Esophagus muscularis mucosa (tissue), 4 donors: Measurements from ENCODE around the gene PLSCR4. TPM values are rescaled to one million over a fixed set of nuclear protein-coding genes. Genes with fewer than 3 reads are reported as not detected.

ENCODE experiments used
- DNase-seq: peaks from one replicate; pipeline ENCODE4 v3.0.0-alpha.2; 2017; ENCODE audit errors: extremely low spot score
- H3K27ac ChIP-seq, 4 donors: fragments of 200-600 bp; sonication (generic); replicated peaks in 1 of 4; 1 replicate in 3 of 4; 2 replicates in 1 of 4; pipeline ENCODE4 v1.5.1; 2016 to 2019; ENCODE audit warnings: mild to moderate bottlenecking in 1 of 4
- H3K27me3 ChIP-seq, 4 donors: fragments of 200-600 bp; sonication (generic); one replicate each; pipeline versions ENCODE4 v1.5.1 to v1.6.0; 2016 to 2019
- H3K36me3 ChIP-seq, 4 donors: fragments of 200-600 bp; sonication (generic); one replicate each; pipeline ENCODE4 v1.5.1; 2016 to 2019
- H3K4me1 ChIP-seq, 4 donors: fragments of 200-600 bp; sonication (generic); one replicate each; pipeline ENCODE4 v1.5.1; 2016 to 2019
- H3K4me3 ChIP-seq, 4 donors: fragments of 200-600 bp; sonication (generic); 1 replicate in 2 of 4; 2 replicates in 2 of 4; pipeline ENCODE4 v1.5.1; 2016 to 2019; ENCODE audit warnings: mild to moderate bottlenecking in 4 of 4, moderate library complexity in 1 of 4
- H3K9me3 ChIP-seq, 4 donors: fragments of 200-600 bp; sonication (generic); 1 replicate in 3 of 4; 2 replicates in 1 of 4; pipeline ENCODE4 v1.5.1; 2016 to 2019
- EP300 ChIP-seq: sonication (generic); formaldehyde crosslinking; IDR thresholded peaks from one replicate; pipeline ENCODE4 v1.6.1; 2017; ENCODE audit warnings: antibody characterized with exemption
- POLR2A ChIP-seq: fragments of 450-650 bp; IDR thresholded peaks from one replicate; pipeline ENCODE4 v1.6.1; 2017; ENCODE audit warnings: antibody characterized with exemption, moderate library complexity, mild to moderate bottlenecking, low read depth
- POLR2AphosphoS5 ChIP-seq, 2 donors: sonication (generic); formaldehyde crosslinking; IDR thresholded peaks; one replicate each; pipeline ENCODE4 v1.6.1; 2017; ENCODE audit warnings: antibody characterized with exemption in 2 of 2
- WGBS: methylation state at CpG from one replicate; pipeline ENCODE4 v1.1.5; 2018; 5-methylcytosine and 5-hydroxymethylcytosine counted together
- intact Hi-C: fragments of 100-400 bp; cut with DNase I; formaldehyde crosslinking; loops from one replicate; pipeline ENCODE4 v1.15.1; 2023
- total RNA-seq, 4 donors: library from RNA; depleted of rRNA; stranded (reverse); fragments of >200 nt; gene quantifications; one replicate each; pipeline versions ENCODE4 v1.1.0 to v1.2.1, GENCODE V29; 2016
- TF ChIP-seq, protein P1 (sequence below), 3 experiments: fragments of 200-600 bp in 2 of 3; fragments of 450-650 bp in 1 of 3; sonication (generic) in 2 of 3; IDR thresholded peaks; one replicate each; pipeline ENCODE4 v1.5.1; 2017 to 2019; ENCODE audit warnings: antibody characterized with exemption in 3 of 3, mild to moderate bottlenecking in 2 of 3, moderate library complexity in 1 of 3

The PLSCR4 gene
- total RNA-seq, 4 donors from 2014 or later: 43.5 to 71.4 (median 63.0) TPM

DNA sequence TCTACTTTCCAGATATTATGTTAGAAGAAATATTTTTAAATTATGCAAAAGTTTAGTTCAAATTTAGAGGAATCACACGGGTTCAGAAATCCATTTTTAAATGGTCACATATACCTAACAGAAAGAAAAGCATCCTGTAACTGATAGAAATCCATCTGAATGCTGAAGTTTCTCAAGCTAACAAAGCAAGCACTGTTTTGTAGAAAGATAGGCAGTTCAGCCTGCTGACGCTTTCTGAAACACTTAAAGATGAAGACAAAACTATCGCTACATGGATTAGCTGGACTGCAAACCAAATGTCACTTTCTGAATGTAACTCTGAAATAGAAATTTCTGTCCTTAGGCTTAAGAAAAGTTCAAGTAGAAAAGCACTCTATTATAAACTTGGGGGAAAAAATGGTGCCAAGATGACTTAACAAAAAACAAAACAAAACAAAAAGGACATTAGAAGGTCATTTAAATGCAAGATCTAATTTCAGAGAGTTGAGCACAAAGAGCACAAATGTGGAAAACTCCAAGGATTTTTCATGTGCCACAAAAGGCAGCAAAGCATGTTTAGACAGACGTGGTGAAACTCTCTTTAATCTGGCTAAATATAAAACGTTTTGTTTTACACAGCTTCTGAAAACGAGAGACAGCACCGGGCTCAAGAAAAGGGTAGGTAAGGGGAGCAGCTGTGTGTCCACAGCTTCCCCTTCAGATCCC lies 91.1 kb downstream of the PLSCR4 start:
- H3K4me1 ChIP-seq: peaks cover 52 to 75% (median 75%) of the 10 kb centered on the region in 4 donors
- peak overlapping the region; percentile 83 to 93 (median 90) for H3K4me3 ChIP-seq
- no peaks in the 10 kb centered on the region for H3K36me3 ChIP-seq
- no peaks in the 10 kb centered on the region for H3K27me3 ChIP-seq
- WGBS: 4% methylated on average over 7 of the region's 7 CpGs
- no peak for TF ChIP-seq EP300
- no peak for TF ChIP-seq POLR2A
- TF ChIP-seq POLR2AphosphoS5 (IDR thresholded peaks at IDR 0.05): no peak
- TF ChIP-seq, protein P1, sequence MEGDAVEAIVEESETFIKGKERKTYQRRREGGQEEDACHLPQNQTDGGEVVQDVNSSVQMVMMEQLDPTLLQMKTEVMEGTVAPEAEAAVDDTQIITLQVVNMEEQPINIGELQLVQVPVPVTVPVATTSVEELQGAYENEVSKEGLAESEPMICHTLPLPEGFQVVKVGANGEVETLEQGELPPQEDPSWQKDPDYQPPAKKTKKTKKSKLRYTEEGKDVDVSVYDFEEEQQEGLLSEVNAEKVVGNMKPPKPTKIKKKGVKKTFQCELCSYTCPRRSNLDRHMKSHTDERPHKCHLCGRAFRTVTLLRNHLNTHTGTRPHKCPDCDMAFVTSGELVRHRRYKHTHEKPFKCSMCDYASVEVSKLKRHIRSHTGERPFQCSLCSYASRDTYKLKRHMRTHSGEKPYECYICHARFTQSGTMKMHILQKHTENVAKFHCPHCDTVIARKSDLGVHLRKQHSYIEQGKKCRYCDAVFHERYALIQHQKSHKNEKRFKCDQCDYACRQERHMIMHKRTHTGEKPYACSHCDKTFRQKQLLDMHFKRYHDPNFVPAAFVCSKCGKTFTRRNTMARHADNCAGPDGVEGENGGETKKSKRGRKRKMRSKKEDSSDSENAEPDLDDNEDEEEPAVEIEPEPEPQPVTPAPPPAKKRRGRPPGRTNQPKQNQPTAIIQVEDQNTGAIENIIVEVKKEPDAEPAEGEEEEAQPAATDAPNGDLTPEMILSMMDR (IDR thresholded peaks at IDR 0.05): no peak
- DNase-seq: no peak
- intact Hi-C loops: loop anchor here (2.0 kb wide), 1 partner anchor 93 kb away; no protein-coding TSS in a partner anchor
- H3K9me3 ChIP-seq: no peaks in the 10 kb centered on the region
- H3K27ac ChIP-seq: peak overlapping the region; percentile 91 to 99 (median 96)

DNA sequence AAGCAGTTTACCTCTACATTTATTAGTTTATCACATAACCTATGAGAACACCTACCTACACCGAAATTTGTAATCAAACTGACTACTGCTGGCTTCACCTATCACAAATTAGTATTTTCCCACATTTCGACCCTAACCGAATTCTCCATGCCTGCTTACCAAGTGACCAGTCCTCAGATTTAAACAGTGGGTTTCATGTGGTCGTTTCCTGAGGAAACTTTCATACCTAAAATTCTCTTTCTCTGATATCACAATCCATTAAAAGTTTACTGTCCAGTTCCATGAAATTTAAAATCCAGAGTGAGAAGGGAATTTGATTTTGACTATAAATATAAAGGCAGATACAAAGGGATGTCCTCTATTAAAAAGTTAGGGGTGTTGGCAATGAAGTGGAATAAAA lies 91.9 kb downstream of the PLSCR4 start:
- Histone ChIP-seq H3K4me3 (peak overlapping the region; percentile 83 to 93 (median 90)), H3K9me3 (no peaks in the 10 kb centered on the region), H3K4me1 (peaks cover 58 to 77% (median 76%) of the 10 kb centered on the region in 4 donors), H3K27ac (peak overlapping the region; percentile 91 to 99 (median 96)), H3K36me3 (no peaks in the 10 kb centered on the region), H3K27me3 (no peaks in the 10 kb centered on the region)
- no peak for DNase-seq
- intact Hi-C loops: no loop called here
- WGBS: 37% methylated on average over 4 of the region's 4 CpGs
- TF ChIP-seq, protein P1 (IDR thresholded peaks at IDR 0.05): no peak
- no peak for TF ChIP-seq POLR2AphosphoS5 (IDR thresholded peaks at IDR 0.05)
- no peak for TF ChIP-seq POLR2A
- no peak for TF ChIP-seq EP300

DNA sequence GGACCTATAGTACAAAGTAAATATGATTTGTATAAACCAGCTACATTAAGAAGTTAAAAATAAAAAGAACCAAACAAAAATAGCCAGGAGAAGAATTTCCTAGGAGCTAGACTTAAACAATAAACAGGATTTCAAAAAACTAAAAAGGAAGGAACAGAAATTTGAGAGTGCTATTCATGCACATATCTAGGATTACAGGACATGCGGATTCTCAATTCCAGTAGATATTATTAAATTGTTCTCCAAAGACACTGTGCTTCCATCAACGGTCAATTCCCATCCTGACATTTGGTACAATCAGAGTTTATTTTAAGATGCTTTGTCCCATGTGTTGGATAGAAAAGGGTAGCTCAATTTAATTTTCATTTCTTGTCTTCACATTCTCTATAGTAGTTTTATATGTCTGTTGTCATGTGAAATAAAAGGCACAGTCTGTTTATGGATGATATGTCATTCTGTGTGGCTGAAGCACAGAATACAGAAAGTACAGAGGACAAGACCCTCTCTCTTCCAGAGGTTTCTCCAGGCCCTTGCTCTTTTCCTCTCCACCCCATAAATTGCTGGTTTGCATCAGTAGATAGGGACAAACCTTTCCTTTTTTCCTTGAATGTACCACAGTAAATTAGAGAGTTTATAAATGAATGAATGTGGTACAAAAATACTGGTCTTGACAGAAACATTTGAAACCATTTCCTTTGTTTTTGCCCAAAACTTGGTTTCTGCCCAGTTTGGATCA lies 93.4 kb downstream of the PLSCR4 start:
- intact Hi-C loops: no loop called here
- TF ChIP-seq EP300 (no peak), POLR2A (no peak), POLR2AphosphoS5 (IDR thresholded peaks at IDR 0.05) (no peak)
- peak overlapping the region; percentile 91 to 99 (median 96) for H3K27ac ChIP-seq
- DNase-seq: no peak
- no peaks in the 10 kb centered on the region for H3K36me3 ChIP-seq
- 44% methylated on average over 2 of the region's 2 CpGs for WGBS
- H3K4me3 ChIP-seq: peak overlapping the region; percentile 83 to 93 (median 90)
- peaks cover 62 to 77% (median 74%) of the 10 kb centered on the region in 4 donors for H3K4me1 ChIP-seq
- no peaks in the 10 kb centered on the region for H3K9me3 ChIP-seq
- no peaks in the 10 kb centered on the region for H3K27me3 ChIP-seq

DNA sequence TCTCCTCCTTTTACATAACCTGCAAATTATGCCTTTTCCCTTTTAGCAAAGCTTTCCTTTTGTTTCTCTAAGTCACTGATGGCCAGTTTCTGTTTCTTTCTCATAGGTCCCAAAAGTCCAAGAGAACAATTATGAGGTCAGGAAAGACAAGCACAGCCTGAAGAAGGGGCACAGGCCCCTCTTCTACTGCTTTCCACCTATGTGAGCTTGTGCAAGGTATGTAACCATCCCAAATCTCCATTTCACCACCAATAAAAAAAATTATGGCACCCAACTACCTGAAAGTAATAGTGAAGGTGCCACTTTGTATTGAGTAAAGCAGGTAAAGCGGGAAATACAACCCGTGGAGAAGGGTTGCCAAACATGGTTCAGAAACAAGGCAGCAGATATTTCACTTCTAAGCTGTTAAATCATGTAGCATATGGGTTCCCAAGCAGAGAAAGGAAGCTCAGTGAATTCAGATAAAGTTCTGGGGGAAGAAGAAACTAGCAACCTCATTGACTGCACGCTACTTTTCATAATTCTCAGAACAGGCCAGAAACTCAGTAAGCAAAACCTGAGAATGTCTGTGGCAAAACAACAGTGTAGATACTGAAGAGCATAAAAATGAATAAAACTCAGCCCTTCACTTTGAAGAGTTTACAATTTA lies 94.1 kb downstream of the PLSCR4 start:
- DNase-seq: no peak
- no peak for TF ChIP-seq POLR2AphosphoS5 (IDR thresholded peaks at IDR 0.05)
- TF ChIP-seq, protein P1 (IDR thresholded peaks at IDR 0.05): no peak
- no peak for TF ChIP-seq POLR2A
- TF ChIP-seq EP300: no peak
- Histone ChIP-seq H3K9me3 (no peaks in the 10 kb centered on the region), H3K4me3 (peak overlapping the region; percentile 4 to 93 (median 86)), H3K27ac (peak overlapping the region; percentile 91 to 99 (median 96)), H3K36me3 (no peaks in the 10 kb centered on the region), H3K27me3 (no peaks in the 10 kb centered on the region), H3K4me1 (peaks cover 55 to 77% (median 75%) of the 10 kb centered on the region in 4 donors)
- intact Hi-C loops: no loop called here
- 56% methylated on average over 3 of the region's 3 CpGs for WGBS

DNA sequence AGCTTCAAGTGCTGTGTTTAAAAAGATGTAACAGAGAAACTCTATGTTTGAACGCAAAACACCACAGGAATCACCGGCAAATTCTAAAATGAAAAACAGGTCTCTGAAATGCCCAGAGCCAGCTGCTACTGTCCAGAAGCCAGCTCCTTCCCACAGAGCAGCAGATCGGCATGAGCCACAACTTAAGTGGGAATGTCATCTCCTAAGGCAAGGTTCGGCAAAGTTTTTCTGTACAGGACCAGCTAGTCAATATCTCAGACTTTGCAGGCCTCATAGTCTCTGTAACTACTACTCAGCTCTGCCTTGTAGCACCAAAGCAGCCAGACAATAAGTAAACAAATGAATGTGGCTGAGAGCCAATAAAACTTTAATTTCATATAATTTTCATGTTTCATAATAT lies 94.8 kb downstream of the PLSCR4 start:
- peaks cover 55 to 81% (median 81%) of the 10 kb centered on the region in 4 donors for H3K4me1 ChIP-seq
- peak in 1 of 2 donors; percentile 21 for TF ChIP-seq POLR2AphosphoS5 (IDR thresholded peaks at IDR 0.05)
- TF ChIP-seq, protein P1 (IDR thresholded peaks at IDR 0.05): no peak
- no peaks in the 10 kb centered on the region for H3K27me3 ChIP-seq
- no peak for DNase-seq
- WGBS: 39% methylated on average over 4 of the region's 4 CpGs
- peak overlapping the region; percentile 4 to 93 (median 86) for H3K4me3 ChIP-seq
- peak overlapping the region; percentile 91 to 99 (median 96) for H3K27ac ChIP-seq
- H3K9me3 ChIP-seq: no peaks in the 10 kb centered on the region
- H3K36me3 ChIP-seq: no peaks in the 10 kb centered on the region
- intact Hi-C loops: no loop called here
